HEK293 (cell line): ENCODE results near the gene GGA1.

Experiments used
- CTCF ChIA-PET: fragments of 350-600 bp; formaldehyde crosslinking; extraction: SDS; loops from one replicate; lab custom pipeline; 2021; ENCODE audit warnings: antibody characterized with exemption; lab: Yijun Ruan, JAX
- POLR2A ChIA-PET: fragments of 300-600 bp; formaldehyde crosslinking; extraction: SDS; loops from one replicate; lab custom pipeline; 2020; ENCODE audit warnings: antibody characterized with exemption, inconsistent platforms; lab: Yijun Ruan, JAX
- H3K27ac ChIP-seq: fragments of 200-500 bp; sonication (Bioruptor generic); 2 replicates; pipeline ENCODE4 v1.5.1; 2014; ENCODE audit warnings: low read depth, low read length, control low read depth, inconsistent platforms; ENCODE audit errors: extremely low read depth
- H3K36me3 ChIP-seq, 2 experiments: fragments of 200-500 bp in 1 of 2; sonication (Bioruptor generic) in 1 of 2; 1 replicate in 1 of 2; 2 replicates in 1 of 2; pipeline ENCODE4 v1.5.1; 2014 to 2017; ENCODE audit warnings: inconsistent platforms in 2 of 2, low read length in 2 of 2; ENCODE audit not compliant: control insufficient read depth in 2 of 2, insufficient read depth in 1 of 2
- H3K4me1 ChIP-seq: fragments of 200-500 bp; sonication (Bioruptor generic); 2 replicates; pipeline ENCODE4 v1.5.1; 2014; ENCODE audit warnings: mild to moderate bottlenecking, low read length, inconsistent platforms; ENCODE audit not compliant: control insufficient read depth, insufficient read depth
- H3K4me3 ChIP-seq: 2 replicates; pipeline ENCODE4 v1.5.1; 2011; ENCODE audit warnings: low read depth, mild to moderate bottlenecking, control low read depth, low read length, moderate library complexity
- H3K9me3 ChIP-seq: fragments of 200-500 bp; sonication (Bioruptor generic); 2 replicates; pipeline ENCODE4 v1.5.1; 2014; ENCODE audit warnings: low read depth, low read length, inconsistent platforms; ENCODE audit not compliant: control insufficient read depth, insufficient read depth
- BCL11A ChIP-seq: fragments of 450-650 bp; formaldehyde crosslinking; IDR thresholded peaks from 2 replicates; pipeline ENCODE4 v1.5.1; 2016; ENCODE audit warnings: low read depth, missing biosample characterization, missing genetic modification characterization
- BCL11B ChIP-seq: fragments of 450-650 bp; formaldehyde crosslinking; IDR thresholded peaks from 2 replicates; pipeline ENCODE4 v1.5.1; 2016; ENCODE audit warnings: low read depth, missing biosample characterization, missing genetic modification characterization
- CTCF ChIP-seq: fragments of 450-650 bp; formaldehyde crosslinking; IDR thresholded peaks from 2 replicates; pipeline ENCODE4 v1.5.1; 2016; ENCODE audit warnings: missing biosample characterization, missing genetic modification characterization
- INSM2 ChIP-seq: fragments of 450-650 bp; formaldehyde crosslinking; IDR thresholded peaks from 2 replicates; pipeline ENCODE4 v1.5.1; 2016; ENCODE audit warnings: missing biosample characterization, missing genetic modification characterization
- PATZ1 ChIP-seq: fragments of 450-650 bp; formaldehyde crosslinking; IDR thresholded peaks from 2 replicates; pipeline ENCODE4 v1.5.1; 2016; ENCODE audit warnings: missing biosample characterization, missing genetic modification characterization
- REPIN1 ChIP-seq: fragments of 450-650 bp; formaldehyde crosslinking; IDR thresholded peaks from 2 replicates; pipeline ENCODE4 v1.5.1; 2017; ENCODE audit warnings: missing biosample characterization, missing genetic modification characterization, low read depth
- SP2 ChIP-seq: fragments of 450-650 bp; formaldehyde crosslinking; IDR thresholded peaks from 2 replicates; pipeline ENCODE4 v1.5.1; 2016; ENCODE audit warnings: missing biosample characterization, missing genetic modification characterization
- ZEB2 ChIP-seq: fragments of 450-650 bp; formaldehyde crosslinking; IDR thresholded peaks from 2 replicates; pipeline ENCODE4 v1.5.1; 2016; ENCODE audit warnings: missing biosample characterization, missing genetic modification characterization
- ZFP37 ChIP-seq: fragments of 450-650 bp; formaldehyde crosslinking; IDR thresholded peaks from 2 replicates; pipeline ENCODE4 v1.5.1; 2016; ENCODE audit warnings: missing biosample characterization, missing genetic modification characterization
- ZNF10 ChIP-seq: fragments of 450-650 bp; formaldehyde crosslinking; IDR thresholded peaks from 2 replicates; pipeline ENCODE4 v1.5.1; 2017; ENCODE audit warnings: missing biosample characterization, missing genetic modification characterization
- ZNF146 ChIP-seq: fragments of 450-650 bp; formaldehyde crosslinking; IDR thresholded peaks from 2 replicates; pipeline ENCODE4 v1.5.1; 2016; ENCODE audit warnings: missing biosample characterization, missing genetic modification characterization
- ZNF174 ChIP-seq: fragments of 450-650 bp; formaldehyde crosslinking; IDR thresholded peaks from 2 replicates; pipeline ENCODE4 v1.5.0; 2017; ENCODE audit warnings: missing biosample characterization, mild to moderate bottlenecking, missing genetic modification characterization
- ZNF18 ChIP-seq: fragments of 450-650 bp; formaldehyde crosslinking; IDR thresholded peaks from 2 replicates; pipeline ENCODE4 v1.5.1; 2016; ENCODE audit warnings: missing biosample characterization, missing genetic modification characterization
- ZNF423 ChIP-seq: fragments of 450-650 bp; formaldehyde crosslinking; IDR thresholded peaks from 2 replicates; pipeline ENCODE4 v1.5.1; 2016; ENCODE audit warnings: missing biosample characterization, missing genetic modification characterization
- ZNF473 ChIP-seq: fragments of 450-650 bp; formaldehyde crosslinking; IDR thresholded peaks from 2 replicates; pipeline ENCODE4 v1.5.1; 2017; ENCODE audit warnings: missing biosample characterization, missing genetic modification characterization
- ZNF513 ChIP-seq: fragments of 450-650 bp; IDR thresholded peaks from 2 replicates; pipeline ENCODE4 v1.5.1; 2018; ENCODE audit warnings: missing biosample characterization, missing genetic modification characterization
- ZNF514 ChIP-seq: fragments of 450-650 bp; formaldehyde crosslinking; IDR thresholded peaks from 2 replicates; pipeline ENCODE4 v1.5.1; 2016; ENCODE audit warnings: missing biosample characterization, missing genetic modification characterization
- ZNF585B ChIP-seq: fragments of 450-650 bp; formaldehyde crosslinking; IDR thresholded peaks from 2 replicates; pipeline ENCODE4 v1.5.1; 2016; ENCODE audit warnings: missing biosample characterization, missing genetic modification characterization
- ZNF600 ChIP-seq: fragments of 450-650 bp; formaldehyde crosslinking; IDR thresholded peaks from 2 replicates; pipeline ENCODE4 v1.5.1; 2016; ENCODE audit warnings: missing biosample characterization, missing genetic modification characterization
- ZNF843 ChIP-seq: fragments of 450-650 bp; formaldehyde crosslinking; IDR thresholded peaks from 2 replicates; pipeline ENCODE4 v1.5.1; 2016; ENCODE audit warnings: missing biosample characterization, missing genetic modification characterization

Gene GGA1

GRCh38 chr22:37569921-37570660, 38.5 kb upstream of the GGA1 start:
- Histone ChIP-seq H3K9me3 (no peaks in the 10 kb centered on the region), H3K27ac (no peak overlapping the region), H3K4me1 (peaks cover 5% of the 10 kb centered on the region; the same call in 1 of the 2 replicates), H3K36me3 (peaks cover 0 to 32% of the 10 kb centered on the region in 2 experiments; a peak in 2 of 3 replicates)
- CTCF ChIA-PET, result interaction anchor here (0.8 to 10.7 kb wide), 7 partner anchors 8 to 112 kb away, joined by 4 to 608 read pairs (median 13); no protein-coding TSS in a partner anchor
- TF ChIP-seq SP2 (tag by site-specific recombination) (no peak), ZNF174 (tag by site-specific recombination) (no peak), ZNF513 (0 out of 2 replicates have a peak, but pooled peaks have one; percentile 7), BCL11A (tag by site-specific recombination) (peak; percentile 98), ZNF18 (tag by site-specific recombination) (no peak), ZNF585B (no peak), ZEB2 (tag by site-specific recombination) (peak; percentile 79), ZNF473 (tag by site-specific recombination) (no peak), ZNF600 (no peak), BCL11B (tag by site-specific recombination) (peak; percentile 98)
- TF ChIP-seq, all 188 proteins: peak for 4
- POLR2A ChIA-PET, result interaction anchor here (0.6 to 3.0 kb wide), 11 partner anchors 8 to 37 kb away, joined by 3 to 22 read pairs (median 4); partner anchors contain the start of gene LGALS2
- H3K4me3 ChIP-seq, result no peak overlapping the region

- Histone ChIP-seq H3K9me3 (no peaks in the 10 kb centered on the region), H3K4me3 (no peak overlapping the region), H3K4me1 (peaks cover 5% of the 10 kb centered on the region; the same call in 1 of the 2 replicates), H3K36me3 (peaks cover 0 to 31% of the 10 kb centered on the region in 2 experiments; a peak in 2 of 3 replicates), H3K27ac (no peak overlapping the region)
- CTCF ChIA-PET, result interaction anchor here (0.7 to 10.7 kb wide), 7 partner anchors 9 to 113 kb away, joined by 4 to 608 read pairs (median 7); no protein-coding TSS in a partner anchor
- POLR2A ChIA-PET, result interaction anchor here (0.5 to 3.0 kb wide), 10 partner anchors 9 to 37 kb away, joined by 3 to 22 read pairs (median 4); partner anchors contain the start of gene LGALS2
- TF ChIP-seq BCL11A (tag by site-specific recombination) (0 out of 2 replicates have a peak, but pooled peaks have one; percentile 5), ZFP37 (no peak), ZNF10 (tag by site-specific recombination) (0 out of 2 replicates have a peak, but pooled peaks have one; percentile 26)
- TF ChIP-seq, all 188 proteins: peak for 2
These were observed 38.0 kb upstream of the GGA1 start for GRCh38 chr22:37570661-37570976.

GRCh38 chr22:37571258-37571991, 37.2 kb upstream of the GGA1 start:
- no peaks in the 10 kb centered on the region for H3K9me3 ChIP-seq
- H3K36me3 ChIP-seq, result peaks cover 0 to 23% of the 10 kb centered on the region in 2 experiments; a peak in 1 of 3 replicates
- no peak overlapping the region for H3K27ac ChIP-seq
- peaks cover 5% of the 10 kb centered on the region; the same call in 1 of the 2 replicates for H3K4me1 ChIP-seq
- ChIA-PET CTCF (interaction anchor here (0.5 to 10.7 kb wide), 8 partner anchors 10 to 244 kb away, joined by 3 to 608 read pairs (median 6); no protein-coding TSS in a partner anchor), POLR2A (interaction anchor here (0.5 to 2.8 kb wide), 5 partner anchors 8 to 36 kb away, joined by 3 to 12 read pairs (median 6); no protein-coding TSS in a partner anchor)
- no peak overlapping the region for H3K4me3 ChIP-seq
- TF ChIP-seq PATZ1 (tag by site-specific recombination) (no peak), ZNF600 (peak; percentile 68; the same call in 1 of the 2 replicates), ZNF146 (tag by site-specific recombination) (no peak), ZNF843 (no peak), ZNF514 (tag by site-specific recombination) (no peak), INSM2 (no peak), ZNF423 (no peak), CTCF (tag by site-specific recombination) (peak; percentile 51; the same call in 1 of the 2 replicates), REPIN1 (tag by site-specific recombination) (no peak)
